Body of pancreas (tissue), 4 donors: ENCODE data around the gene EVX2.

ENCODE experiments used
- CTCF ChIP-seq, 7 experiments: fragments of 450-650 bp in 4 of 7; fragments of 200-600 bp in 3 of 7; sonication (generic) in 3 of 7; IDR thresholded peaks; one replicate each; pipeline ENCODE4 v1.5.1; 2016 to 2019; ENCODE audit warnings: antibody characterized with exemption in 7 of 7
- POLR2A ChIP-seq, 3 donors: fragments of 450-650 bp; IDR thresholded peaks; one replicate each; pipeline ENCODE4 v1.6.1; 2016; ENCODE audit warnings: antibody characterized with exemption in 3 of 3, mild to moderate bottlenecking in 2 of 3

- TF ChIP-seq CTCF (IDR thresholded peaks at IDR 0.05) (no peak), POLR2A (IDR thresholded peaks at IDR 0.05) (no peak)
Measured at GRCh38 chr2:176072292-176072669, 11.5 kb downstream of the EVX2 start.
